SH-SY5Y (cell line): ENCODE results near the gene GCAT.

ENCODE experiments used
- GATA2 ChIP-seq: IDR thresholded peaks from 2 replicates; pipeline ENCODE4 v1.6.1; 2011; ENCODE audit warnings: mild to moderate bottlenecking, low read depth, low read length
- GATA3 ChIP-seq: IDR thresholded peaks from 2 replicates; pipeline ENCODE4 v1.6.1; 2011; ENCODE audit warnings: low read depth, mild to moderate bottlenecking, low read length, moderate library complexity

The GCAT gene

DNA sequence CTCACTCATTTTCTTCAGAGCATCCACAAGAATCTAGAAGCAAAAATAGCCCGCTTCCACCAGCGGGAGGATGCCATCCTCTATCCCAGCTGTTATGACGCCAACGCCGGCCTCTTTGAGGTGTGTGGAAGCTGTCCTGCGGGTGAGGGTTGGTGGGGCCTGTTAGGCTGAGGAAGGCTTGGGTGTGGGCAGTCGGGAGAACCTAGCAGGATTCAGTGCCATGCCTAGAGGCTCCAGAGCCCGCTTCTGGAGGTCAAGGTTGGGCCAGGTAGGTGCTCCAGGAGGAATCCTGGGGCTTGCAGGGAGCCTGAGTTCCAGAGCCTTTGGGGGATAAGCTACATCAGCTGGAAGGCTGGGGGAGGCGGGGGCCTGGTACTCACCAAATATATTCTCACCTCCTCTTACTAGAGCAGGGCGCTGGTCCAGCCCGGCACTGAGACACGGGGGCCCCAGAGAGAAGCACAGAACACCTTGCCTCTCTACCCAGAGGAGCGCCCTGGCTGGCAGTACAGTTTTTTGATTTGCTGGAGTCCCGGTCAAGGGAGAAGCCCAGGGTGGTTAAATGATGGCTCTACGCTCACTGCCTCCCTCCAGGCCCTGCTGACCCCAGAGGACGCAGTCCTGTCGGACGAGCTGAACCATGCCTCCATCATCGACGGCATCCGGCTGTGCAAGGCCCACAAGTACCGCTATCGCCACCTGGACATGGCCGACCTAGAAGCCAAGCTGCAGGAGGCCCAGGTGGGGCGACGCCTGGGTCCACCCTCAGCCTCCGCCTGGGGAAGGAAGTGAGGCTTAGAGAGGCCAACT lies 5.3 kb downstream of the GCAT start:
- TF ChIP-seq GATA2 (no peak), GATA3 (no peak)

GRCh38 chr22:37815593-37815992 lies 7.9 kb downstream of the GCAT start:
- TF ChIP-seq GATA2 (no peak), GATA3 (no peak)

- TF ChIP-seq GATA2 (no peak), GATA3 (no peak)
Observed at GRCh38 chr22:37816543-37817180, 8.9 kb downstream of the GCAT start.

DNA sequence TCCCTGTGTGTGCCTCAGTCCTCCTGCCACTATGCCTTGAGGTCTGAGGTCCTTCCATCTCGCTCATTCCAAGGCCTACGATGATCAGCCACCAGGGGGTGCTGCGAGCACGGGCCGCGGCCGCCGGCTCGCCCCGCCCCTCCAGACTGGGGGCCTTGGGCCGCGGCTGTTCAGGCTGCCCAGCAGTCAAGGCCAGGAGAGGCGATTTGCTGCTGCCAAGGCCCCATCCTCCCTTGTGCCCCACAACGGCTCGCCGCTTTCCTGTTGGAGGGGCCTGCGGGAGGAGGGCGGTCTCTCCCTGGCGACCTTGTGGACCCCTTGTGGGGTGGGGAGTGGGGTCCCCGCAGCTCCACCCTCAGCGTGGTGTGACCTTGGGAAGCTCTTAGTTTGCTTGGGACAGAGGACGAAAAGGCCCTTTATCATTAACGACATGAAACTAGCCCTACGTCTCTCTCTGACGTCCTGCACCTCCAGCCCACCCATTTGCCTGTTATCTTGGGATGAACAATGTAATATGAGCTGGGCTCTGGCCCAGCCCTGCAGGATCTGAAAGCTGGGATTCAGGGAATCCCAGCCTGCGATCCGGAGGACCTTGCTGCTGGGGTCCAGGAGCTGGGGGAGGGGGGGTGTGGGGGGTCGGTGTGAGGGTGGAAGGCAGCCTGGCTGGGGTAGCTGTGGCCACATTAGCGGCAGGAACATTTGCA lies 10.1 kb downstream of the GCAT start:
- no peak for TF ChIP-seq GATA2
- no peak for TF ChIP-seq GATA3

DNA sequence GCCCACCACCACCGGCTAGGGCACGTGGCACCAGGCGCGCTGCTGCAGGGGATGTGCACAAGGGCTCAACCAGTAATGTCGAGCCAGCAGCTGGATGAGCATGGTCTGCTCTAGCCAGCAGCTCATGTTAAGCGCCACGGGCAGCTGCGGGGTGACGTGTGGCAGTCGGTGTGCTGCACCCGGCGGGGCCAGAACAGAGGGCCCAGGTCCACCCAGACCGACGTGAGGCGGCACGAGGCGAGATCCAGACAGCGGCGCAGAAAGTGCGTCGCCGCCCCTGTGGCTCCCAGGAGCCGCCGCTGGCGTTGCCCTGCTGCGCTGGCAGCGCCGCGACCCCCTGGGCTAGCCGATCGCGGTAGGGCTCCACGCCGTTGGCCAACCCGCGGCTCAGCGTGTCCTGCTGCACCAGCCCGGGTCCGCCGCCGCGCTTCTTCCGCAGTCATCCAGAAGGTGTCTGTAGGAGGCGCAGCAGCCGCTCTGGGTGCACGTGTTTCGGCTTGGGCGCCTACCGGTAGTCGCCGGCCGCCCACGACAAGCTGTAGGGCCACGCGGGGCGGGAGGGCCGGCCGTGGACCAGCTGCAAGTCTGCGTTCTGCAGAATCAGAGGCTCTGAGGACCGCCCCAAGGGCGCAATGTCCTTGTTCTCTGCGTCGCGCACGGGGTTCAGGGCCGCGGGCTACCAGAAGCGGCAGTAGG lies 10.8 kb downstream of the GCAT start:
- TF ChIP-seq GATA2 (no peak), GATA3 (no peak)

DNA sequence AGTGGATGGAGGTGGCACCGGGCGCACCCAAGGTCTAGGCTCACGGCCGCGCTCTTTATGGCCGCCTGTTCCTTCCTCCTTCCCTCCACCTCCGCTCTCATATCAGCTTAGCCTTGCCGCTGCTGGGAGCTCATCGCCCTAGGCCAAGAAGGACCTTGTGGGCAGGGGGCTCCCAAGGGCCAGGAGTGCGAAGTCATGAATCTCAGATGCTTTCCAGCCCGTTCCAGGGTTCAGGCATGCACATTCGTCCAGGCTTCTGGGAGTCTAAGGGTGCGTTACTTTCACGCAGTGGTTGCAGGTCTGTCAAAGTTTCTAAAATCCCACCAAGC lies 11.3 kb downstream of the GCAT start:
- no peak for TF ChIP-seq GATA3
- TF ChIP-seq GATA2, result no peak

DNA sequence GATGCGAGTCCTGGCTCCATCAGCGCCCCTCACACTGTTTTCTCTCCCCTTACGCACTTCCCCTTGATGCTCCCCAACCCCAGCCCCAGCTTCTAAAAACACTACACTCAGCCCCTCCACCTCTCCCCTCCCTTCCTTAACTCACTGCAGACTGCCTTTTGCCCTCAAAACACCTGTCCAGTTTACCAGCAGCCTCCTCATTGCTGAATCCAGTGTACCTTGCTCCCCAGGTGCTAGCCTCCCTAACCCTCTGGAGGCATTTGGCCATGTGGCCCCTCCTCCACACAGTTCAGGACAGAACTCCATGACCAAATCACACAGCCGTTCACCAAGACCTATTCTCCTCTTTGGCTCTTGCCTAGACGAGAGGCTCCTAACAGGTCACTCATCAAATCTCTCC lies 12.6 kb downstream of the GCAT start:
- TF ChIP-seq GATA2, result no peak
- no peak for TF ChIP-seq GATA3

GRCh38 chr22:37822079-37822833 lies 14.5 kb downstream of the GCAT start:
- TF ChIP-seq GATA2 (no peak), GATA3 (no peak)

DNA sequence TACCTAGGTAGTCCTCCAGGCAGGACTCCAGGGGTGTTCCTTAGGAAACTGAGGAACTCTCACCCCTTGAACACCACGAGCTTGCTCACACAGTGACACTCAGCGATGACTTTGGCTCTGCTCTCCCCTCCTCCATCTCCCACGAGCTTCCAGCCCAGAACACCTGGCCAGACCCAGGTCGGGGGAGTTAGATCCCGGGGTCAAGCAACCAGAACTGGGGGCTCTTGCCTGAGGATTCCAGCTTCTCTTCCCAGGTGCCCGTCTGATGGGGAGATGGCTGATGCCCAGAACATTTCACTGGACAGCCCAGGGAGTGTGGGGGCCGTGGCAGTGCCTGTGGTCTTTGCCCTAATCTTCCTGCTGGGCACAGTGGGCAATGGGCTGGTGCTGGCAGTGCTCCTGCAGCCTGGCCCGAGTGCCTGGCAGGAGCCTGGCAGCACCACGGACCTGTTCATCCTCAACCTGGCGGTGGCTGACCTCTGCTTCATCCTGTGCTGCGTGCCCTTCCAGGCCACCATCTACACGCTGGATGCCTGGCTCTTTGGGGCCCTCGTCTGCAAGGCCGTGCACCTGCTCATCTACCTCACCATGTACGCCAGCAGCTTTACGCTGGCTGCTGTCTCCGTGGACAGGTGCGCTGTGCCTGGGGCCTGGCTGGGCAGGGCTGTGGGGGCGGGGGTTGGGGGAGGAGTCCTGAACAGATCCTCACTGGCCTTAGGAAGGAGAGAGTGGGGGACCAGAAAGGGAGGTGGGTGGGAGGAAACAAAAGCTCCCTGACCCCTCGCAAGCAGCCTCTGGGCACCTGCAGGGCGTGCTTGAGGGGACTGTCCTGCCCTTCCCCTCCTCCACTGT lies 15.6 kb downstream of the GCAT start, which contains the start of gene GALR3:
Gene GALR3, plus strand, starts transcription at position 249 of the 852 bp plus-strand sequence. Its CDS starts 25 bp downstream, at position 274.
- TF ChIP-seq GATA3, result no peak
- no peak for TF ChIP-seq GATA2

DNA sequence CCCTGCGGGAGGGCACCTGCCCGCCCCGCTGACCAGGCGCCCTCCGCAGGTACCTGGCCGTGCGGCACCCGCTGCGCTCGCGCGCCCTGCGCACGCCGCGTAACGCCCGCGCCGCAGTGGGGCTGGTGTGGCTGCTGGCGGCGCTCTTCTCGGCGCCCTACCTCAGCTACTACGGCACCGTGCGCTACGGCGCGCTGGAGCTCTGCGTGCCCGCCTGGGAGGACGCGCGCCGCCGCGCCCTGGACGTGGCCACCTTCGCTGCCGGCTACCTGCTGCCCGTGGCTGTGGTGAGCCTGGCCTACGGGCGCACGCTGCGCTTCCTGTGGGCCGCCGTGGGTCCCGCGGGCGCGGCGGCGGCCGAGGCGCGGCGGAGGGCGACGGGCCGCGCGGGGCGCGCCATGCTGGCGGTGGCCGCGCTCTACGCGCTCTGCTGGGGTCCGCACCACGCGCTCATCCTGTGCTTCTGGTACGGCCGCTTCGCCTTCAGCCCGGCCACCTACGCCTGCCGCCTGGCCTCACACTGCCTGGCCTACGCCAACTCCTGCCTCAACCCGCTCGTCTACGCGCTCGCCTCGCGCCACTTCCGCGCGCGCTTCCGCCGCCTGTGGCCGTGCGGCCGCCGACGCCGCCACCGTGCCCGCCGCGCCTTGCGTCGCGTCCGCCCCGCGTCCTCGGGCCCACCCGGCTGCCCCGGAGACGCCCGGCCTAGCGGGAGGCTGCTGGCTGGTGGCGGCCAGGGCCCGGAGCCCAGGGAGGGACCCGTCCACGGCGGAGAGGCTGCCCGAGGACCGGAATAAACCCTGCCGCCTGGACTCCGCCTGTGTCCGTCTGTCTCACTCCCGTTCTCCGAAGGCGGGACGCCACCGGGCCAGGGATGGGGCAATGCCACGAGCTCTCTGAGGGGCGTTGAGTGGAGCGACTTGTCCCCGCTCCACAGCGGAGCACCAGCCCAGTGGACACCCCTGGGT lies 17.2 kb downstream of the GCAT start:
- TF ChIP-seq GATA3 (no peak), GATA2 (no peak)

GRCh38 chr22:37827056-37827455 lies 19.3 kb downstream of the GCAT start:
- TF ChIP-seq GATA2 (no peak), GATA3 (no peak)
